Ovary (tissue), 9 donors: ENCODE measurements around the gene SECTM1. TPM values are rescaled to one million over a fixed set of nuclear protein-coding genes. Genes with fewer than 3 reads are reported as not detected.

Experiments used
- DNase-seq, 5 donors: peaks; one replicate each; pipeline ENCODE4 v3.0.0-alpha.2; 2019 to 2020
- H3K27ac ChIP-seq, 2 donors: fragments of 200-600 bp; one replicate each; pipeline versions ENCODE4 v1.5.1 to v1.8.0; 2019 to 2022
- H3K27me3 ChIP-seq: fragments of 200-600 bp; one replicate; pipeline ENCODE4 v1.8.0; 2022
- H3K36me3 ChIP-seq: fragments of 200-600 bp; sonication (generic); one replicate; pipeline ENCODE4 v1.5.1; 2019
- H3K4me1 ChIP-seq: one replicate; pipeline ENCODE4 v1.8.1; 2013; ENCODE audit warnings: mild to moderate bottlenecking, moderate library complexity; ENCODE audit not compliant: insufficient read depth
- H3K4me3 ChIP-seq: fragments of 200-600 bp; sonication (generic); one replicate; pipeline ENCODE4 v1.5.1; 2017
- H3K9me3 ChIP-seq, 2 donors: fragments of 200-600 bp in 1 of 2; sonication (generic) in 1 of 2; one replicate each; pipeline versions ENCODE4 v1.5.1 to v1.8.1; 2013 to 2019; ENCODE audit warnings: mild to moderate bottlenecking in 1 of 2, moderate library complexity in 1 of 2
- EP300 ChIP-seq: sonication (generic); formaldehyde crosslinking; IDR thresholded peaks from one replicate; pipeline ENCODE4 v1.6.1; 2017; ENCODE audit warnings: antibody characterized with exemption
- POLR2A ChIP-seq: fragments of 450-650 bp; IDR thresholded peaks from one replicate; pipeline ENCODE4 v1.6.1; 2017; ENCODE audit warnings: antibody characterized with exemption, mild to moderate bottlenecking, moderate library complexity
- WGBS, 3 donors: extraction: QIAGEN DNeasy Blood & Tissue Kit in 1 of 3; methylation state at CpG; one replicate each; pipeline versions ENCODE4 v1.1.5 to v1.1.7; 2013 to 2017; 5-methylcytosine and 5-hydroxymethylcytosine counted together
- intact Hi-C, 4 donors: fragments of 100-400 bp; cut with DNase I; formaldehyde crosslinking; loops; one replicate each; pipeline versions ENCODE4 v1.11.0 to v1.15.1; 2022 to 2023
- polyA plus RNA-seq, 2 donors: library from polyadenylated mRNA; stranded (reverse); fragments of 200-250 nt in 1 of 2; fragments of 350-450 nt in 1 of 2; fragmentation: Illumina TruSeq in 1 of 2; extraction: RNeasy Lipid Tissue Mini Kit (QIAGEN cat#74804) in 1 of 2; gene quantifications; one replicate each; pipeline ENCODE4 v1.2.3, GENCODE V29; 2013 to 2014
- total RNA-seq, 7 donors: library from RNA; depleted of rRNA in 2 of 7; stranded (reverse); fragments of >200 nt in 2 of 7; fragmentation: NEBNext Ultra II Directional in 3 of 7; extraction: Animal tissue kit (Norgen Biotek cat#: 25700) in 3 of 7; gene quantifications; one replicate each; pipeline versions ENCODE4 v1.1.0 to v1.2.4, GENCODE V29; 2016 to 2023
- TF ChIP-seq, protein P1 (sequence below), 3 donors: fragments of 450-650 bp in 2 of 3; fragments of 200-600 bp in 1 of 3; IDR thresholded peaks; one replicate each; pipeline versions ENCODE4 v1.5.1 to v1.8.0; 2016 to 2022; ENCODE audit warnings: antibody characterized with exemption in 3 of 3, mild to moderate bottlenecking in 1 of 3
- donor health status: DM: no; HTN: no; CAD: no; lungs with moderate emphysema.
- donor health status: DM: no; HTN: no; CAD: no.
- donor health status: Bipolar disorder and iron deficiency.
- donor health status: DM: yes; HTN: yes; CAD: no.
- donor health status: DM: no; HTN: no; CAD: no.
- donor health status: DM: yes; HTN: yes; CAD: no.

Gene SECTM1
- total and polyA plus RNA-seq, 9 donors = 2.1 to 20.8 (median 7.9) TPM

DNA sequence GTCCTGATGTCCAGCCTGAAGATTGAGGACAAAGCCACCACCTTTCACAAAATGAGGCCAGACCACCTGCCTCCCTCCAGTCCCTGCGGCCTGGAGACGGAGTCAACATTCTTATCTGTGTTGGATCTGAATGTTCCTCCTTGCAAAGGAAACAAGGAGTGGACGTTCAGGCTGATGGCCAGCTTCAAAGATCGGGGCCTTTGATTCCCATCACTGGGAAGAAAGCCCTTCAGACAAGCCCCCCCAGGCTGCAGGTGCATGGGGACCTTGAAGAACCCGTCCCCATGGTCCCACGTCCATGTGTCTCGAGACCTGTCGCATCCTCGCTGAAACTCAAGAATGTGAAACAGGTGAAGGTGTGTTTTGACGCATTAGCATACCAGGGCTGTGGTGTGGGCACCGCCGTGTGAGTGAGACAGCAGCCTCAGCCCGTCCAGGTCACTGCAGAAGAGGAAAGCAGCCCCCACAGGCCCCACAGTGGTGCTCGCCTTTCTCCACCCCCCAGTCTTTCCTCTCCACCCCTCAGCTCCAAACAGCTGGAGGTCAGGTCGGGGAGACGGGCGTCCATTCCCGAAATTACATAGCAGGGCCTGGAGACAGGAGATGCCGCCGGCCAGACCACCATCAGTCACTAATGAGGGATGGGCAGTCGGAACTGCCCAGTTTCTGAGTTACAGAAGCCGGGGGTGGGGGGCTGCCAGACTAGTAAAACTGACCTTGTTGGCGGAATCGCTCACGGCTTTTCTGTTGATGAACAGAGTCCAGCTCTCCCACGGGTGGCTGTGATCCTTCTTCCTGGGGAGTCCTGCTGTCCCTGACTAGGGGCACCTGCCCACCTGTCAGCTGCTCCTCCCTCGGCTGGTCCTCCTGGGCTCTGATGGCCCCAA, 59.2 kb downstream of the SECTM1 start:
- TF ChIP-seq, protein P1, sequence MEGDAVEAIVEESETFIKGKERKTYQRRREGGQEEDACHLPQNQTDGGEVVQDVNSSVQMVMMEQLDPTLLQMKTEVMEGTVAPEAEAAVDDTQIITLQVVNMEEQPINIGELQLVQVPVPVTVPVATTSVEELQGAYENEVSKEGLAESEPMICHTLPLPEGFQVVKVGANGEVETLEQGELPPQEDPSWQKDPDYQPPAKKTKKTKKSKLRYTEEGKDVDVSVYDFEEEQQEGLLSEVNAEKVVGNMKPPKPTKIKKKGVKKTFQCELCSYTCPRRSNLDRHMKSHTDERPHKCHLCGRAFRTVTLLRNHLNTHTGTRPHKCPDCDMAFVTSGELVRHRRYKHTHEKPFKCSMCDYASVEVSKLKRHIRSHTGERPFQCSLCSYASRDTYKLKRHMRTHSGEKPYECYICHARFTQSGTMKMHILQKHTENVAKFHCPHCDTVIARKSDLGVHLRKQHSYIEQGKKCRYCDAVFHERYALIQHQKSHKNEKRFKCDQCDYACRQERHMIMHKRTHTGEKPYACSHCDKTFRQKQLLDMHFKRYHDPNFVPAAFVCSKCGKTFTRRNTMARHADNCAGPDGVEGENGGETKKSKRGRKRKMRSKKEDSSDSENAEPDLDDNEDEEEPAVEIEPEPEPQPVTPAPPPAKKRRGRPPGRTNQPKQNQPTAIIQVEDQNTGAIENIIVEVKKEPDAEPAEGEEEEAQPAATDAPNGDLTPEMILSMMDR (IDR thresholded peaks at IDR 0.05) = no peak
- TF ChIP-seq POLR2A (no peak), EP300 (no peak)
- peak overlapping the region; percentile 94 for H3K4me3 ChIP-seq
- intact Hi-C loops = no loop called here
- H3K9me3 ChIP-seq = no peaks in the 10 kb centered on the region
- H3K27ac ChIP-seq = peak overlapping the region in 1 of 2 donors; percentile 97
- WGBS, 3 donors = 52 to 61% (median 56%) methylated on average over 25 to 27 of the region's 27 CpGs
- no peaks in the 10 kb centered on the region for H3K27me3 ChIP-seq
- no peaks in the 10 kb centered on the region for H3K36me3 ChIP-seq
- no peak for DNase-seq
- H3K4me1 ChIP-seq = peaks cover 6% of the 10 kb centered on the region

- peak; percentile 89 to 95 (median 92) for DNase-seq
- intact Hi-C loops = no loop called here
- H3K4me1 ChIP-seq = peaks cover 8% of the 10 kb centered on the region
- TF ChIP-seq, protein P1 (IDR thresholded peaks at IDR 0.05) = no peak
- TF ChIP-seq POLR2A (peak; percentile 66), EP300 (peak; percentile 66)
- H3K36me3 ChIP-seq = no peaks in the 10 kb centered on the region
- H3K27ac ChIP-seq = peak within 1 kb of the TSS; percentile 86 to 97
- no peaks in the 10 kb centered on the region for H3K27me3 ChIP-seq
- peak within 1 kb of the TSS; percentile 94 for H3K4me3 ChIP-seq
- WGBS, 3 donors = 3 to 10% (median 4%) methylated on average over 30 to 80 of the region's 80 CpGs
- H3K9me3 ChIP-seq = no peaks in the 10 kb centered on the region
Measured at GRCh38 chr17:82273327-82274133, 60.0 kb downstream of the SECTM1 start, which contains the start of gene CSNK1D. Gene CSNK1D, minus strand, starts transcription at chr17:82273700. Its CDS starts 319 bp downstream, at chr17:82273381.

DNA sequence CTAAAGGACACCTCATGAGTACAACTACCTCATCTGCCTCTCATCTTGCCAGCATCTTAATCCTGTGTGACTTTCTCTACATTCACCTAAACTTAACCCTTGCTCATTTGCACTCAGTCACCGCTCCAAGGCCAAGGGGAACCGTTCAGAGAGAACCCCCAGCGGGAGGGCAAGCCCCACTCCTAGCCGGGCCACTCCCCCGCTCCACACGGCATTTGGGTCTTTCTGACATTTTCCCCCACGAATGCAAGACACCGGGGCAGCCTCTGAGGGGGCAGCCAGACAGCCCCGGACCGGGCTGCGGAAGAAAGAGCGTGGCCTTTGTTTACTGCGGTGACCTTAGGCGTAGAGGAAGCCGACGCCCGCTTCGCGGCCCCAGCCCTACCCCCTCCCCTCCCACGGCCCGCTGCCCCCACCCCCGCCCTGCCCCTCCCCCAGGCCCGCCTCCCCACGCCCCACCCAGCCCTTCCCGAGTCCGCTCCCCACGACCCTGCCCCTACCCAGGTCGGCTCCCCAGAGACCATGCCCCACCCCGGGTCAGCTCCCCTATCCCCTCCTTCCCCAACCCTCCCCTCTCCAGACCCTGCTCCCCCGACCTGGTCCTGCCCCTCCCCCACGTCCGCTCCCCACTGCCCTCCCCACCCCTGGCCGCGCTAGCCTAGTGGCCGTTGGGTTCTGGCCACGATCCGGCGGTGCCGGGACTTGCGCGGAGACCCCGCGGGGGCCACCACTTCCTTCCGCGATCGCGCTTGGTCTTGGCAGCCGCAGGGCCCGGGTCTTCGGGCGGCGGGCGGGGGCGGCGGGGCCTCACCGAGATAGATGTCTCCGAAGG, 60.9 kb downstream of the SECTM1 start:
- intact Hi-C loops = no loop called here
- Histone ChIP-seq H3K27ac (peak overlapping the region; percentile 86 to 97), H3K27me3 (no peaks in the 10 kb centered on the region), H3K4me3 (peak overlapping the region; percentile 94), H3K36me3 (no peaks in the 10 kb centered on the region), H3K9me3 (no peaks in the 10 kb centered on the region), H3K4me1 (peaks cover 14% of the 10 kb centered on the region)
- TF ChIP-seq POLR2A (no peak), EP300 (no peak)
- TF ChIP-seq, protein P1 (IDR thresholded peaks at IDR 0.05) = no peak
- DNase-seq = peak in 3 of 5 donors; percentile 58 to 72 (median 64)
- 0 to 1% (median 0%) methylated on average over 23 to 56 of the region's 57 CpGs for WGBS, 3 donors

GRCh38 chr17:82271401-82271800, 62.2 kb downstream of the SECTM1 start:
- no peak for DNase-seq
- Histone ChIP-seq H3K9me3 (no peaks in the 10 kb centered on the region), H3K4me1 (peaks cover 19% of the 10 kb centered on the region), H3K27ac (no peak overlapping the region), H3K27me3 (no peaks in the 10 kb centered on the region), H3K36me3 (no peaks in the 10 kb centered on the region), H3K4me3 (no peak overlapping the region)
- intact Hi-C loops = no loop called here
- WGBS, 3 donors = 64 to 73% (median 67%) methylated on average over 6 of the region's 6 CpGs
- TF ChIP-seq, protein P1 (IDR thresholded peaks at IDR 0.05) = no peak
- no peak for TF ChIP-seq POLR2A
- no peak for TF ChIP-seq EP300
